Measurements from ENCODE around the gene CFAP74.
"Not testable (repeated sequence)": the region's sequence is repeated elsewhere in the genome, so short reads cannot be mapped to it uniquely, and the experiment has no call there.

Gene CFAP74

DNA sequence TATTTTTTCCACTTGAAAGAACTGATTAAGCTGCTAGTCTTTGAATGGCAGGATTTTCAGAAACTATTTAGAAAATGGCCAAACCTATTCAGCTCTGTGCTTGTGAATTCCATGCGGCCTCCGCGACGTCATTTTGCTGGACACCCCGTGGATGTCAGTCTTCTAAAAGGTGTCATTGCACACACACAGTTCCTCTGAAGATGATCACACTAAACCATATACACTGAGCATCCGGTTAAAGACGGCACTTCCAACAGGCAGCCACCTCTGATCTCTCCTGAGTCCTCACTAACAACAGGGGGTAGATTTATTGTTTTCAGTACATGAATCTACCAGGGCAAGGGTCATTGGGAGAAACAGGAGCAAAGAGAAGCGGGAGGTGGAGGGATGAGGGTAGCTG lies 9.1 kb downstream of the CFAP74 start:
- H3K4me3 ChIP-seq (ENCODE audit: low read length) = no peak overlapping the region
- DNase-seq (ENCODE audit: low read depth, low spot score) = no peak

DNA sequence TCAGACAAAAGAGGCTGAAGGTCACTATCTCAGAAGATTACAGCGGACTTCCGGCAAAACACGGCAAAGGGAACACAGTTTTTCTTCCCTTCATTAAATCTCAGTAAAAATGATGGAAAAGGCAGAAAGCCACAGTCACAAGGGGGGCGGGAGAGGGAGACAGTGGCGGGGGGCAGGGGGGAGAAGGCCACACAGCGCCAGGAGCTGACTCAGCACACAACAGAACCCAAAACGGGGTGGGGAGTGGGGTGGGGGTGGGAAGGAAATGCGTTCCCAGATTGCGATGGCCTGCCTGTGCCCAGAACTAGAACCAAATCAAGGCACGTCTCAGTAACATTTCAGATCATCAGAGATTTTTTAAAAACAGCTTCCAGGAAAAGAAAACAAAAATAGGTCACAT lies 13.4 kb downstream of the CFAP74 start:
- DNase-seq (ENCODE audit: low read depth, low spot score) = no peak
- H3K4me3 ChIP-seq (ENCODE audit: low read length) = no peak overlapping the region

DNA sequence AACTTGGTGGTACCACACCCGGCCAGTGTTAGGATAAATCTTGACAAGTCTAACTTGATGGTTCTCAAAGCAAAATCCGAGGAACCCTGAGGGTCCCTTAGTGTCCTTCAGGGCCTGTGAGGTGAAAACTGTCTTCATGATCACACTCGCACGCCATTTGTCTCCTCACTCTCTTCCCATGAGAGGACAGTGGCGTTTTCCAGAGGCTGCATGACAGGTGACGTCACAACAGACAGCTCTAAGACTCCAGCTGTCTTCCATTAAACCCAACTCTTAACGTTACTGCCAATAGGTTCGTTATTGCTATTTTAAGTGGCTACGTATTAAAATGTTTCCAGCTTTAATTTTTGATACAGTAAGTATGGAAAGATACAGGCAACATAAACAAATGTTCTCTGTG lies 13.8 kb downstream of the CFAP74 start:
- no peak overlapping the region for H3K4me3 ChIP-seq (ENCODE audit: low read length)
- DNase-seq (ENCODE audit: low read depth, low spot score) = no peak

- H3K4me3 ChIP-seq (ENCODE audit: low read length) = no peak overlapping the region
- no peak for DNase-seq (ENCODE audit: low read depth, low spot score)
Measured at GRCh38 chr1:1989102-1989542, 14.5 kb downstream of the CFAP74 start.

- no peak overlapping the region for H3K4me3 ChIP-seq (ENCODE audit: low read length)
- DNase-seq (ENCODE audit: low read depth, low spot score) = no peak
Measured at GRCh38 chr1:1988061-1988945, 15.3 kb downstream of the CFAP74 start.

- DNase-seq (ENCODE audit: low read depth, low spot score) = no peak
- H3K4me3 ChIP-seq (ENCODE audit: low read length) = no peak overlapping the region
Measured at GRCh38 chr1:1987142-1987510, 16.5 kb downstream of the CFAP74 start.

DNA sequence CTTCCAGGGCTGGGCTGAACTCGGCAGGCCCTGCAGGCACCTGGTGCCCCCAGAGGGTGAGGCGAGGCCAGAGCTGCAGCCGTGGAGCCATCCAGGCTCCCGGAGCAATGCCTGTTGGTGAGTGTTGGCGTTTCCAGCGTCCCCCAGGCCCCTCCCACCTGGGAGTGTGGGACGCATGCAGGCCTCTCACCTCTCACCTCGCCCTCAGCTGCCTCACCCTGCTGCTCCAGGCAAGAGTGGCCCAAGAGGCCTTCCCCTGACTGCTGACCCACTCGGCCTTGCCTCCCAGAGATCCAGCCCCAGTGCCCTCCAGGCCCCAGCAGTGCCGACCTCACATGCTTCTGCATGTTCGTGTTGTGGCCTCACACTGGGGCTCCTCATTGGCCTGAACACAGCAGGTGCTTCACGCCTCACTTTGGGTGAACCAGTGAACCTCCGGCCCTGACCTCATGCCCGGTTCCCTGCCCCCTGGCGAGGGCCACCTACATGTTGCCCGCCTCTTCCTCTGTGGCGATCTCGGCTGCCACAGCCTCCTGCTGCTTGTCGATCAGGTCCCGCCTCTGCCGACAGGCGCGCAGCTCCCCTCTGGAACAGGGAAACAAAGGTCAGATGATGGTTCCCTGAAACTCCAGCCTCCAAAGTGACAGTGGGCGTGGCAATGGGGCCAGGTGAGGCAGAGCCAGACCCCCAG lies 17.0 kb downstream of the CFAP74 start:
- no peak for DNase-seq (ENCODE audit: low read depth, low spot score)
- H3K4me3 ChIP-seq (ENCODE audit: low read length) = no peak overlapping the region

GRCh38 chr1:1985375-1986050 lies 18.1 kb downstream of the CFAP74 start:
- no peak overlapping the region for H3K4me3 ChIP-seq (ENCODE audit: low read length)
- no peak for DNase-seq (ENCODE audit: low read depth, low spot score)

DNA sequence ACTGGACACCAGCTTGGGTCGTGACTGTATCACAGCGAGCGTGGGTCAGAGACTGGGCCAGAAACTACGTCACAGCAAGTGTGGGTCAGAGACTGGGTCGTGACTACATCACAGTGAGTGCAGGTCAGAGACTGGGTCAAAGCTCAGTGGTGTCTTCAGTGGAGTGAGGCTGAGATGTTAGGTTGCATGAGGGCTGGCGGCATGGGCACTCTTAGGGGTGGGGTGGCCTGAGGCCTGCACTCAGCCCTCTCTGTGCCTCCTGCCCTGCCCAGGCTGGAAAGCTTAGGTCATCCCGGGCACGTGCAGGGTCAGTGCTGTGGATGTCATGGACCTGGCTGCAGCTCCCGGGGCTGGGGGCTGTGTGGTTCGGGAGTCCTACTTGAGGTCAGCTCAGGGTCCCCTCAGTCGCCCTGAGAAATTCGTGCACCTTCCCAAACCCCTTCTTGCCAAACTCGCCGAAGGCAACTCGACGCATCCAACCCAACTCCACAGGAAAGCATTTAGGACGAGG lies 19.0 kb downstream of the CFAP74 start:
- DNase-seq (ENCODE audit: low read depth, low spot score) = no peak
- no peak overlapping the region for H3K4me3 ChIP-seq (ENCODE audit: low read length)

GRCh38 chr1:1982379-1983232 lies 21.0 kb downstream of the CFAP74 start:
- no peak overlapping the region for H3K4me3 ChIP-seq (ENCODE audit: low read length)
- DNase-seq (ENCODE audit: low read depth, low spot score) = no peak

- not testable (repeated sequence) for H3K4me3 ChIP-seq (ENCODE audit: low read length); DNase-seq (ENCODE audit: low read depth, low spot score)
Measured at GRCh38 chr1:1981631-1982327, 21.8 kb downstream of the CFAP74 start.

- H3K4me3 ChIP-seq (ENCODE audit: low read length) = no peak overlapping the region
- DNase-seq (ENCODE audit: low read depth, low spot score) = no peak
Measured at GRCh38 chr1:1981142-1981500, 22.5 kb downstream of the CFAP74 start.

GRCh38 chr1:1980467-1981141 lies 23.0 kb downstream of the CFAP74 start:
- H3K4me3 ChIP-seq (ENCODE audit: low read length) = no peak overlapping the region
- no peak for DNase-seq (ENCODE audit: low read depth, low spot score)

DNA sequence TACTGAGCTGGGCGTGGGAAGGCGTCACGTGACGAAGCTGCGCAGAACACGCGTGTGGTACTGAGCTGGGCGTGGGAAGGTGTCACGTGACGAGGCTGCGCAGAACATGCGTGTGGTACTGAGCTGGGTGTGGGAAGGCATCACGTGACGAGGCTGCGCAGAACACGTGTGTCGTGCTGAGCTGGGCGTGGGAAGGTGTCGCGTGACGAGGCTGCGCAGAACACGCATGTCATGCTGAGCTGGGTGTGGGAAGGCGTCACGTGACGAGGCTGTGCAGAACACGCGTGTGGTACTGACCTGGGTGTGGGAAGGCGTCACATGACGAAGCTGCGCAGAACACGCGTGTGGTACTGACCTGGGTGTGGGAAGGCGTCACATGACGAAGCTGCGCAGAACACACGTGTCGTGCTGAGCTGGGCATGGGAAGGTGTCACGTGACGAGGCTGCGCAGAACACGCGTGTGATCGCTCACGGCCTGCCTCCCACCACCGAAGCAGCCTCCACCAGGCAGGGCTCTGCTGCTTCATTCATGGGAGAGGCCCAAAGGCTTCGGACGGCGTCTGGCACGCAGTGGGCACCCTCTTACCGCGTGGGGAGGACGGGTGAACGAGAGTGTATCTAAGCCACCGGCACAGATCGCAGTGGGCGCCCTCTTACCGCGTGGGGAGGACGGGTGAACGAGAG lies 24.0 kb downstream of the CFAP74 start:
- no peak overlapping the region for H3K4me3 ChIP-seq (ENCODE audit: low read length)
- no peak for DNase-seq (ENCODE audit: low read depth, low spot score)

- H3K4me3 ChIP-seq (ENCODE audit: low read length); DNase-seq (ENCODE audit: low read depth, low spot score): not testable (repeated sequence)
Measured at GRCh38 chr1:1978690-1979481, 24.7 kb downstream of the CFAP74 start.

DNA sequence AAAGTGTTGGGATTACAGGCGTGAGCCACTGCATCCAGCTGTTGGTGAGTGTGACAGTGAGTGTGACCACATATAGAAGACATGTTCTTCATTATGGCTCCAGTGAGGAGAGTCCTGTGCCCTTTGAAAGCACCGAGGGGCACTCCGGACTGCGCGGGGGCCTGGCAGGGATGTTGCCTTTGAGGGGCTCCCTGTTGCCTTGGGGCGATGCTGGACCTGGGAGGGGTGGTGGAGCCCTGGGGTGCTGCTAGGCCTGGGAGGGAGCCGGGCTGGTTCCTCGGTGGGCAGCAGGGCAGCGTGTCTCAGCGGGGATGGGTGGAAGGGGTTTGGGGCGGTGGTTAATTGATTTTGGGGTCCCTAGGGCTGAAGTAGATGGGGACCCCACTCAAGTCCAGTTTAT lies 25.5 kb downstream of the CFAP74 start:
- no peak for DNase-seq (ENCODE audit: low read depth, low spot score)
- no peak overlapping the region for H3K4me3 ChIP-seq (ENCODE audit: low read length)

DNA sequence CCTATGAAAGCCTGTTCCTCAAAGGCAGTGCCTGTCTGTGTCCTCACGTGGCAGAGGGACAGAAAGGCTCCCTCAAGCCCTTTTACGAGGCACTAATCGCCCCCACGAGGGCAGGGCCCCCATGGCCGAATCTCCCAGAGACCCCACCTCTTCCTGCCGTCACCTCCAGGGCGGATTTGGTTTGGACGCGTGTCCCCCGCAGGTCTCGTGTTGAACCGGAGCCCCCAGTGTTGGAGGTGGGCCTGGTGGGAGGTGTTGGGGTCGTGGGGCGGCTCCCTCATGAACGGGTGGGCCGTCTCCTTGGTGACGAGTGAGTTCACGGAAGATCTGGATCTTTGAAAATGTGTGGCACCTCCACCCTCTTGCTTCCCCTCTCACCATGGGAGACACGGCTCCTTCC lies 27.6 kb downstream of the CFAP74 start:
- DNase-seq (ENCODE audit: low read depth, low spot score) = no peak
- no peak overlapping the region for H3K4me3 ChIP-seq (ENCODE audit: low read length)
